Measurements from ENCODE around the gene CFAP300.

Gene CFAP300

DNA sequence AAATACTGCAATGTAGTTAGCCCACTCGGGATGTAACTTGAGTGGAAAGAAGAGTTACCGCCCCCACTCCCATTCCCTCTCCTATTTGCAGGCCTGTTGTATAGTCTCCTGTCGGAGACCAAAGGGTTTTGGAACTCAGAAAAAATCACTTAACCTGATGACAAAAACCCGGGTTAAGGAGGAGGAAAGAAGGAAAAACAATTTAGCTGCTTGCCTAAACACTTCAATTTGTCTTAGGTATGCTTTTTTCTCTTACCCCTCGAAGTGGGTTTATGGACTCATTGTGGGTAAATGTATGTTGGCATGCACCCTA, 65.2 kb downstream of the CFAP300 start:
- peak overlapping the region; percentile 90 for H3K4me3 ChIP-seq (ENCODE audit: low read length)
- TF ChIP-seq, protein P1, sequence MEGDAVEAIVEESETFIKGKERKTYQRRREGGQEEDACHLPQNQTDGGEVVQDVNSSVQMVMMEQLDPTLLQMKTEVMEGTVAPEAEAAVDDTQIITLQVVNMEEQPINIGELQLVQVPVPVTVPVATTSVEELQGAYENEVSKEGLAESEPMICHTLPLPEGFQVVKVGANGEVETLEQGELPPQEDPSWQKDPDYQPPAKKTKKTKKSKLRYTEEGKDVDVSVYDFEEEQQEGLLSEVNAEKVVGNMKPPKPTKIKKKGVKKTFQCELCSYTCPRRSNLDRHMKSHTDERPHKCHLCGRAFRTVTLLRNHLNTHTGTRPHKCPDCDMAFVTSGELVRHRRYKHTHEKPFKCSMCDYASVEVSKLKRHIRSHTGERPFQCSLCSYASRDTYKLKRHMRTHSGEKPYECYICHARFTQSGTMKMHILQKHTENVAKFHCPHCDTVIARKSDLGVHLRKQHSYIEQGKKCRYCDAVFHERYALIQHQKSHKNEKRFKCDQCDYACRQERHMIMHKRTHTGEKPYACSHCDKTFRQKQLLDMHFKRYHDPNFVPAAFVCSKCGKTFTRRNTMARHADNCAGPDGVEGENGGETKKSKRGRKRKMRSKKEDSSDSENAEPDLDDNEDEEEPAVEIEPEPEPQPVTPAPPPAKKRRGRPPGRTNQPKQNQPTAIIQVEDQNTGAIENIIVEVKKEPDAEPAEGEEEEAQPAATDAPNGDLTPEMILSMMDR (conservative IDR thresholded peaks at IDR 0.05; ENCODE audit: low read depth, low read length), result no peak
- DNase-seq (ENCODE audit: low read depth), result no peak

DNA sequence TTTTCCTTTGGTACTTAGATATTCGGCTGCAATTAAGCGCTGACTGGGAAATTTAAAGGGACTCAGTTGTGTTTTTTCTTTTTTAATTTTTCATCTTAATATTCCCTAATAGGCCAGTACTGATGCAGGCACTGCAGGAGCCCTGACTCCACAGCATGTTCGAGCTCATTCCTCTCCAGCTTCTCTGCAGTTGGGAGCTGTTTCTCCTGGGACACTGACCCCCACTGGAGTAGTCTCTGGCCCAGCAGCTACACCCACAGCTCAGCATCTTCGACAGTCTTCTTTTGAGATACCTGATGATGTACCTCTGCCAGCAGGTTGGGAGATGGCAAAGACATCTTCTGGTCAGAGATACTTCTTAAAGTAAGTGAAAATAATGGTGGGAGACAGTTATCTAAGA, 66.8 kb downstream of the CFAP300 start:
- no peak for DNase-seq (ENCODE audit: low read depth)
- TF ChIP-seq, protein P1 (conservative IDR thresholded peaks at IDR 0.05; ENCODE audit: low read depth, low read length), result no peak
- H3K4me3 ChIP-seq (ENCODE audit: low read length), result no peak overlapping the region

DNA sequence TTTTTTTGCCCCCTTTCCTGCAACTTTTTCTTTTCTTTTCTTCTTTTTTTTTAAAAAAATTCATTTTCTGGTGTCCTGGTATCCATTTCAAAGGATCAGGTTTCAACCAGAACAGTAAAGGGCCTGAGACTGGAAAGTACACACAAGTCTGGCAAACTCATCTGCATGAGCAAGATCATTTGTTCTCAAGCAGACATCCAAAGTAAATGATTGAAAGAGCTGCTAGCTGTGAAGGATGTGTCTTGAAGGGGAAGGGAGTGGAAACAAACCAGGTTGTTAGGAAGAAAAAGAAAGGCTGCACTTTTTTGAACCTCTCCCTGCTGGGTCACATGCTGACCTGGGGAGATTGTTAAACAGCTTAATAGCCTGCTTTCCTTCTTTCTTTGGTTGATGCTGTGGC, 68.3 kb downstream of the CFAP300 start:
- no peak for DNase-seq (ENCODE audit: low read depth)
- H3K4me3 ChIP-seq (ENCODE audit: low read length), result no peak overlapping the region
- TF ChIP-seq, protein P1 (conservative IDR thresholded peaks at IDR 0.05; ENCODE audit: low read depth, low read length), result no peak

DNA sequence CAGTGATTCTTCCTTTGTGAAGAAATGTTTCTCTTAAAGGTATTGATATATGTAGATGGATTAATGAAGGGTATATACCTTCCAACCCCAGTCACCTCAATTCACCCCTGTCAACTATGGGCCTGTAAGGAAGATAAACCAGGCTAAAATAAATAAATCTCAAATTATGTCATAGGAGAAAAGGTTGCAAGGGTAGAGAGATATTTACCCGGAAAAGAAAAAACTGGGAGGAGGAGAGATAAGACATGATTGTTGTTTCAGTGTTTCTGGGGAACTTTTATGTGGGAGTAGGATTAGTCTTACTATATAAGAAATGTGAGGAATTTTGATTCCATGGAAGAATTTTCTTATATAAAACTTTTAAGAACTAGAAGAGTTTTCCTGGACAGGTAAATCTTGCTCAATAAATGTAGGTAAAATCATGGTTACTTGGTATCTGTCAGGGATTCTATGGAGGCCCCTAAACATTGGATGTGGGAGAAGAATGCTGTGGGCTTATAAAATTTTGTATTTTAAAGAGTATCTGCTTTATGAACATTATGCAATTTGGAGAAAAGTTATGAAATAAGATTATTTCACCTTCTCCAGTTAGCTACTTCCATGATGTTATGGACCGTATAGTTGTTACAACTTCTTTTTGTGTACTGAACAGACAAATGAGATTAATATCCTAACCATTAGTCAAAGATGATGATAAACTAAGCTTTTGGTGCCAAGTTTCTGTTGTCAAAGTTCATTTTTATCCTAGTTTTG, 69.4 kb downstream of the CFAP300 start:
- TF ChIP-seq, protein P1 (conservative IDR thresholded peaks at IDR 0.05; ENCODE audit: low read depth, low read length), result no peak
- DNase-seq (ENCODE audit: low read depth), result no peak
- no peak overlapping the region for H3K4me3 ChIP-seq (ENCODE audit: low read length)

DNA sequence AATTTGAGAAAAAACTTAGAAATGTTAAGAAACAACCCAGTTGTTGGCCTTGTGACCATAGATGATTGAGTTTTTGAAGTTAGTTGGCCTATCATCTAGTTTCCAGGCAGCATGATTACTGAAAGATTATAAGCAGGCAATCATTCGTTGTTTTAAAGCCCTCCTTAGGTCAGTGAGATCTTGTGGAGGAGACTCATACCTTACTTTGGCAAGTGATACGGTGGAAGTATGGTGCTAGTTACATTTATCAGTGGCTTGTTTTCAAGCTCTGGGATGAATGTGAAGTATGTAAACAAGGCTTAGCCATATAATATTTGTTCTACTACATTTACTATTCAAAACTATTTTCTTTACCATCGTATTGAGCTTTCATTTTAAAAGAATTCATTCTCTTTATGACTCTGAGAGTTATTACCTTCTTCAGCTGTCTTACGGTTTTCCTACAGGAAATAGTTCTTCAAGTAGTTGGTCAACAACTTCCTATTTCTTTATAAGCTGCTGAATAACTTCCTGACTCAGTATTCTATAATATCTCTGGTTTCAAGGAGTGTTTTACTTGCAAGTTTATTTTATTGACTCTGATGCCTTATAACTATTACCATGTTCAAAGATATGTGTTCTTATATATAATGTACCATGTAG, 70.4 kb downstream of the CFAP300 start:
- TF ChIP-seq, protein P1 (conservative IDR thresholded peaks at IDR 0.05; ENCODE audit: low read depth, low read length), result no peak
- no peak for DNase-seq (ENCODE audit: low read depth)
- H3K4me3 ChIP-seq (ENCODE audit: low read length), result no peak overlapping the region

DNA sequence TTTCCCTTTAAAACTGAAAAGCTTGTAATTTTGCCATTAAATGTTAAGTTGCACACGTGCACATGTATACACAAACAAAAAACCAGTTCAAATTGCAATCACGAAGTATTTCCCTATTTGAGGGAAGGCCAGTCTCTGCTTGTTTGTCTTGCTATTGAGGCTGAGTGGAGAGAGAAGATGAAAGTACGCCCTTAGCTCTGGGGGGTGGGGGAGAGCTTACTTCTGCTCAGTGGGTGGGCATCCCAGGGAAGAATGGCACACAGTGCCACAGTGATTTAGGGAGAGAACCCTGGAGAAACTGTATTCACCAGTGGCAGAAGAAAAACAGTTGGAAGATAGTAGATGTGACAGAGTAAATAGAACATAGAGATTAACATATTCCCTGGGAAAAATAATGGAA, 71.7 kb downstream of the CFAP300 start:
- TF ChIP-seq, protein P1 (conservative IDR thresholded peaks at IDR 0.05; ENCODE audit: low read depth, low read length), result no peak
- no peak for DNase-seq (ENCODE audit: low read depth)
- no peak overlapping the region for H3K4me3 ChIP-seq (ENCODE audit: low read length)

DNA sequence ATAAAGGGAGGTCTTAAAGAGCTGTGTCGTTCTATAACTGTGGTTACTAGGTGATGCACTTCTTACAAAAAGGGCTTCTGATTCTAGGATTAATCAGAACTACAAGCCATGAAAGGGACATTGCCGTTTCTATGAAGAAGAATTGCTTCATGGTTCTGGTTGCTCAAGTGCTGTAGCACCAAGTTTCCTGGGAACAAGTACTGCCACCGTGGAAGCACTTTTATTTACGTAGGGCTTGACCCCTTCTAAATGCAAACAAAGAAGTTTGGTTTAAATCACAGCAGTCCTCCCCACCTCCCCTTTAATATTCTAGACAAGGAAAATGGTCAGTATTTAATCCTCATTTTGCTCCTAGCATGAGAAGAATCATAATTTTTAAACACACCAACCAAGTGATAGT, 72.8 kb downstream of the CFAP300 start:
- TF ChIP-seq, protein P1 (conservative IDR thresholded peaks at IDR 0.05; ENCODE audit: low read depth, low read length), result no peak
- no peak overlapping the region for H3K4me3 ChIP-seq (ENCODE audit: low read length)
- DNase-seq (ENCODE audit: low read depth), result no peak
